OCI-LY3 (cell line): ENCODE measurements around the gene ABHD16A.

Experiments used
- H2AFZ ChIP-seq: fragments of 200-600, 300-600 bp; shearing (Covaris generic); 2 replicates; pipeline ENCODE4 v1.6.0; 2014; ENCODE audit warnings: antibody characterized with exemption, low read depth, low read length
- H3K27ac ChIP-seq: fragments of 200-600, 300-600 bp; sonication (generic); 2 replicates; pipeline ENCODE4 v1.5.1; 2014; ENCODE audit warnings: mild to moderate bottlenecking, low read length, moderate library complexity, mixed read lengths
- H3K27me3 ChIP-seq: fragments of 200-600, 300-600 bp; sonication (generic); 2 replicates; pipeline ENCODE4 v1.6.1; 2014; ENCODE audit warnings: low read depth, low read length, mixed read lengths
- H3K36me3 ChIP-seq: fragments of 200-600, 300-600 bp; sonication (generic); replicated peaks from 2 replicates; pipeline ENCODE3; 2014; ENCODE audit warnings: low read depth, low read length, mixed read lengths
- H3K4me1 ChIP-seq: fragments of 300-600, 200-600 bp; sonication (generic); 2 replicates; pipeline ENCODE4 v1.6.1; 2014; ENCODE audit warnings: low read length, mixed read lengths
- H3K4me2 ChIP-seq: fragments of 200-600, 300-600 bp; sonication (generic); 2 replicates; pipeline ENCODE4 v1.6.1; 2014; ENCODE audit warnings: low read length, mixed read lengths
- H3K4me3 ChIP-seq: fragments of 300-600, 200-600 bp; sonication (generic); 2 replicates; pipeline ENCODE4 v1.5.1; 2014; ENCODE audit warnings: antibody characterized with exemption, mild to moderate bottlenecking, low read length, moderate library complexity
- H3K79me2 ChIP-seq: fragments of 300-600, 200-600 bp; shearing (Covaris generic); 2 replicates; pipeline ENCODE4 v1.6.1; 2014; ENCODE audit warnings: mild to moderate bottlenecking, low read length, mixed read lengths
- H3K9ac ChIP-seq: fragments of 300-600, 200-600 bp; shearing (Covaris generic); 2 replicates; pipeline ENCODE4 v1.6.0; 2014; ENCODE audit warnings: mild to moderate bottlenecking, low read length, moderate library complexity
- H3K9me3 ChIP-seq: fragments of 200-600, 300-600 bp; shearing (Covaris generic); 2 replicates; pipeline ENCODE4 v1.6.1; 2014; ENCODE audit warnings: low read length, mixed read lengths; ENCODE audit not compliant: insufficient read depth
- H4K20me1 ChIP-seq: fragments of 200-600, 300-600 bp; sonication (generic); 2 replicates; pipeline ENCODE4 v1.6.1; 2016; ENCODE audit warnings: low read length, mixed read lengths; ENCODE audit not compliant: insufficient read depth
- EZH2phosphoT487 ChIP-seq: fragments of 200-600 bp; shearing (Covaris generic); IDR thresholded peaks from 2 replicates; pipeline ENCODE4 v1.6.1; 2018; ENCODE audit warnings: antibody characterized with exemption, mixed run types, low read depth
- TF ChIP-seq, protein P1 (sequence below): fragments of 200-600, 300-600 bp; sonication (generic); IDR thresholded peaks from 2 replicates; pipeline ENCODE4 v1.5.1; 2014; ENCODE audit warnings: antibody characterized with exemption, low read length, low read depth

ABHD16A gene

DNA sequence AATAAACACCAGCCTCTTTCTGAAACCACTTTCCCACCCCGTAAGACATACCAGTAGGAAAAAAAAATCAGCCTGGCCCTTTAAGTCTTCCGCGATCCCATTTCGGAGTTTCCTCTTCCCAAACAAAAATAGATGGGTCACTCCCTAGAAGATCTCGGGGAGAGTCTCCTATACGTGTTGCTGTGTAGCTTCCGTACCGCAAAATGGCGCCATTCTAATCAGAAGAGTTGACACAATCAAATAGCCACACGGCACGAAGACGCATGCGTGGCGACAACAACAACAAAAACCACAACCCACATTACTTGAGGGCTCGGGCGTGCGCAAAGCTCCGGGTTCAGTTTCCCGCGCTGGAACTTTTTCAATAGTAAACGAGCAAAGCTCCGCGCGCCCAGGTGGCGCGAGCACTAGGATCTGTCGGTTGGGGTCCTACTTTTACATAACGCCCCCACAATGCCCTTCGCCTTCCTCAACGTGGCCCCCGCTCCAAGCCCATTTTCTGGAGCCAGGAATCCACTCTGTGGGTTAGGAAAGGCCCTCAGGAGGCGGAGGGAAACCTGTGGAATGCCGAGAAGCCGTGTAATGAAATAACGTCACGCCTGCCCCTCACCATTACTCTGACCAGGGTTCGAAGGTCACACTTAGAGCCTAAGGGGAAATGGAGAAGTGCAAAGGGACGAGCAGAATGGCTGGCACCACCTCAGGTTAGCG lies 38.2 kb downstream of the ABHD16A start, which contains the start of gene GPANK1:
Gene GPANK1 (minus strand): TSS at position 208 of the 711 bp plus-strand sequence. CDS start 519 bp downstream, outside the sequence.
- Histone ChIP-seq H4K20me1 (no peaks in the 10 kb centered on the region), H3K27ac (peak within 1 kb of the TSS; percentile 98), H3K79me2 (peaks cover 48% of the 10 kb centered on the region), H3K27me3 (no peaks in the 10 kb centered on the region), H3K9me3 (peaks cover 3% of the 10 kb centered on the region; the same call in 1 of the 2 replicates), H3K4me3 (peak within 1 kb of the TSS; percentile 100), H2AFZ (peak within 1 kb of the TSS; percentile 54; the same call in 1 of the 2 replicates), H3K36me3 (peaks cover 34% of the 10 kb centered on the region), H3K9ac (peak within 1 kb of the TSS; percentile 100), H3K4me1 (peaks cover 30% of the 10 kb centered on the region), H3K4me2 (peak within 1 kb of the TSS; percentile 96)
- TF ChIP-seq, protein P1, sequence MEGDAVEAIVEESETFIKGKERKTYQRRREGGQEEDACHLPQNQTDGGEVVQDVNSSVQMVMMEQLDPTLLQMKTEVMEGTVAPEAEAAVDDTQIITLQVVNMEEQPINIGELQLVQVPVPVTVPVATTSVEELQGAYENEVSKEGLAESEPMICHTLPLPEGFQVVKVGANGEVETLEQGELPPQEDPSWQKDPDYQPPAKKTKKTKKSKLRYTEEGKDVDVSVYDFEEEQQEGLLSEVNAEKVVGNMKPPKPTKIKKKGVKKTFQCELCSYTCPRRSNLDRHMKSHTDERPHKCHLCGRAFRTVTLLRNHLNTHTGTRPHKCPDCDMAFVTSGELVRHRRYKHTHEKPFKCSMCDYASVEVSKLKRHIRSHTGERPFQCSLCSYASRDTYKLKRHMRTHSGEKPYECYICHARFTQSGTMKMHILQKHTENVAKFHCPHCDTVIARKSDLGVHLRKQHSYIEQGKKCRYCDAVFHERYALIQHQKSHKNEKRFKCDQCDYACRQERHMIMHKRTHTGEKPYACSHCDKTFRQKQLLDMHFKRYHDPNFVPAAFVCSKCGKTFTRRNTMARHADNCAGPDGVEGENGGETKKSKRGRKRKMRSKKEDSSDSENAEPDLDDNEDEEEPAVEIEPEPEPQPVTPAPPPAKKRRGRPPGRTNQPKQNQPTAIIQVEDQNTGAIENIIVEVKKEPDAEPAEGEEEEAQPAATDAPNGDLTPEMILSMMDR, result no peak
- no peak for TF ChIP-seq EZH2phosphoT487

DNA sequence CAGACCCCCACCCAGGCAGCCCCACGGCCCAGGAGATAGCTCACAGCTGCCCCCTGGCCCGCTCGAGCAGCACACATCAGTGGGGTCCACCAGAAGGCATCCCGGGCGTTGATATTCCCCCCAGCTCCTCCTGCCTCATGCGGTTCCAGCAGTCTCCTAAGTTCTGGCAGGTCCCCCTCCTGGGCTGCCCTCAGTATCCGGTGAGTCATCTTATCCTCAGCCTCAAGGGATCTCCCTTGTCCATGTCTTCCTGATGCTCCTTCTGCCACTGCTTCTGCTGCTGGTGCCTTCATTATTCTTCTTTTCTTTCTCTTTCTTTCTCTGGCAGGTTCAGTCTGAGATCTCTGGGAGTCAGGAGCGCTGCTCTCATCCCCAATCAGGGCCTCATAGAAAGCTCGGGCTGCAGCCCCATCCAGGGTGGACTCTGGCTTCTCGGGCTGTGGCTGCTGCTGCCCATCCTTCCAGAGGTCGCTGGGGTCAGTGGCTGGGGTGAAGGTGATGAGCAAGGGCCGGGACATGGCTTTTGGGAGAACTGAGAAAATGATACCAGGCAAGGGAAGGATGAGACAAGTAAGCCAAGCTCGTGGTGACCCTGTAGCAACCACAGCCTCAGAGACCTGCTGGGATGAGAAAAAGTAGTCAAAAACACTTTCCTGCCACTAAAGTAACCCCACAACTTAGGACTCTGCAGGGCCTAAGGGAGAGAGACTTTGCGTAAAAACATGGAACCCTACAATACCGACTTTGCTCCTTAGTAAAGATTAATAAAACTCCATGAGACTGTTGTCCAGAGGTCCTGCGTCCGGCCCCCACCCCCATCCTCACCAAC lies 38.9 kb downstream of the ABHD16A start:
- no peaks in the 10 kb centered on the region for H4K20me1 ChIP-seq
- H3K79me2 ChIP-seq, result peaks cover 56% of the 10 kb centered on the region
- peaks cover 37% of the 10 kb centered on the region for H3K4me1 ChIP-seq
- H3K36me3 ChIP-seq, result peaks cover 30% of the 10 kb centered on the region
- H3K4me3 ChIP-seq, result peak overlapping the region; percentile 100
- peak overlapping the region; percentile 98 for H3K27ac ChIP-seq
- H3K9ac ChIP-seq, result peak overlapping the region; percentile 100
- H3K4me2 ChIP-seq, result peak overlapping the region; percentile 96
- H2AFZ ChIP-seq, result 0 out of 2 replicates have a peak overlapping the region, but pooled peaks have one; percentile 54
- H3K27me3 ChIP-seq, result no peaks in the 10 kb centered on the region
- TF ChIP-seq, protein P1, result no peak
- no peak for TF ChIP-seq EZH2phosphoT487
- H3K9me3 ChIP-seq, result peaks cover 3% of the 10 kb centered on the region; the same call in 1 of the 2 replicates

DNA sequence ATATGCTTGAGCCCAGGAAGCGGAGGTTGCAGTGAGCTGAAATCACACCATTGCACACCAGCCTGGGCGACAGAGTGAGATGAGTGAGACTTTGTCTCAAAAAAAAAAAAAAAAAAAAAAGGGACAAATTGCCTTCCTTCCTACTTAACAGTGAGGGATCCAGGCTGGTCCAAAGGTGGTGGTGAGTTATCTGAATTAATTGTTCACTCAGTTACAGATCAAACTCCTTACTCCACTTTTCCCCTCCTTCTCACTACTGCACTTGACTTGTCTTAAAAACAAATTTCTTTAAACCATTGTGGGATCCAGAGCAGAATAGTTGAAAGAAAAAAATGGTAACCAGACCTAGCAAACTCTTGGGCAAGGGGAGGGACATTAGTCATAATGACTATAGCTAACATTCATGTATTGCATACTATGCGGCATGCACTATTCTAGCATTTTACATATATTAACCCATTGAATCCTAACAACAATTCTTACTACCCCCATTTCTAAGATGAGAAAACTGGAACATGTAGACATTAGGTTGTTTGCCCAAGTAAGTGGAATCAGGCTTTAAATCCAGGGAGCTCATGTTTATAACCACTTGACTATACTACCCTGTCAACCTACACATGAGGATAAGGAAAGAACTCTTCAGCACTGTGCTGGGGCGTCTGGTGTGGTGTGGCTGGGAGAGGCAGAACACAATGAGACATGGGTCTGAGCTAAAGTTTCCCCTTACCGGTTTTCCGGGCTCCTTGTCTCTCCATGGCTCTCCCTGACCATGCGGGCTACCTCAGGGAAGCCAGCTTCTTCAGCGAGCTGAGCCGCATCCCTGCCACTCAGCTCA lies 39.8 kb downstream of the ABHD16A start:
- Histone ChIP-seq H3K27ac (no peak overlapping the region), H4K20me1 (no peaks in the 10 kb centered on the region), H3K9ac (no peak overlapping the region), H3K4me2 (peak overlapping the region; percentile 96), H3K4me1 (peaks cover 37% of the 10 kb centered on the region), H2AFZ (no peak overlapping the region), H3K4me3 (no peak overlapping the region), H3K36me3 (peaks cover 24% of the 10 kb centered on the region), H3K79me2 (peaks cover 60% of the 10 kb centered on the region), H3K27me3 (no peaks in the 10 kb centered on the region), H3K9me3 (peaks cover 3% of the 10 kb centered on the region; the same call in 1 of the 2 replicates)
- TF ChIP-seq, protein P1, result no peak
- TF ChIP-seq EZH2phosphoT487, result no peak
